GM06990 (cell line): ENCODE results near the gene LIPA.
"Not testable (repeated sequence)": the region's sequence is repeated elsewhere in the genome, so short reads cannot be mapped to it uniquely, and the experiment has no call there.

ENCODE experiments used
- DNase-seq: peaks from one replicate; pipeline ENCODE4 v3.0.0-alpha.2; 2011; ENCODE audit not compliant: insufficient read length; ENCODE audit errors: extremely low read depth
- H3K27me3 ChIP-seq: replicated peaks from 2 replicates; pipeline ENCODE4 v1.6.0; 2011; ENCODE audit warnings: low read length; ENCODE audit not compliant: control insufficient read depth, insufficient read depth
- H3K36me3 ChIP-seq: 2 replicates; pipeline ENCODE4 v1.5.1; 2011; ENCODE audit warnings: low read length; ENCODE audit not compliant: control insufficient read depth, insufficient read depth
- H3K4me3 ChIP-seq: replicated peaks from 2 replicates; pipeline ENCODE4 v1.5.1; 2011; ENCODE audit warnings: low read depth, mild to moderate bottlenecking, control low read depth, low read length
- CTCF ChIP-seq: IDR thresholded peaks from 2 replicates; pipeline ENCODE4 v1.5.1; 2011; ENCODE audit warnings: low read length, control low read depth, mild to moderate bottlenecking, inconsistent platforms; ENCODE audit not compliant: insufficient read depth, poor library complexity, severe bottlenecking

Gene LIPA

GRCh38 chr10:89258881-89259280, 7.3 kb upstream of the LIPA start:
- no peak for DNase-seq
- no peak for TF ChIP-seq CTCF
- H3K36me3 ChIP-seq: no peaks in the 10 kb centered on the region
- no peak overlapping the region for H3K4me3 ChIP-seq
- H3K27me3 ChIP-seq: no peaks in the 10 kb centered on the region

- no peak for DNase-seq
- Histone ChIP-seq H3K4me3 (no peak overlapping the region), H3K27me3 (no peaks in the 10 kb centered on the region), H3K36me3 (no peaks in the 10 kb centered on the region)
- TF ChIP-seq CTCF: no peak
These were observed 6.0 kb upstream of the LIPA start for GRCh38 chr10:89257581-89257980.

- TF ChIP-seq CTCF: no peak
- Histone ChIP-seq H3K27me3 (no peaks in the 10 kb centered on the region), H3K36me3 (no peaks in the 10 kb centered on the region), H3K4me3 (no peak overlapping the region)
- no peak for DNase-seq
These were observed 5.4 kb upstream of the LIPA start for GRCh38 chr10:89256962-89257361.

- no peaks in the 10 kb centered on the region for H3K36me3 ChIP-seq
- no peak for TF ChIP-seq CTCF
- no peaks in the 10 kb centered on the region for H3K27me3 ChIP-seq
- no peak overlapping the region for H3K4me3 ChIP-seq
- no peak for DNase-seq
These were observed 4.8 kb upstream of the LIPA start for GRCh38 chr10:89256340-89256739.

- no peaks in the 10 kb centered on the region for H3K36me3 ChIP-seq
- no peak overlapping the region for H3K4me3 ChIP-seq
- H3K27me3 ChIP-seq: no peaks in the 10 kb centered on the region
- no peak for TF ChIP-seq CTCF
- no peak for DNase-seq
These were observed 4.2 kb upstream of the LIPA start for GRCh38 chr10:89255793-89256192.

GRCh38 chr10:89255091-89255579, 3.6 kb upstream of the LIPA start:
- H3K36me3 ChIP-seq, DNase-seq, H3K27me3 ChIP-seq, H3K4me3 ChIP-seq: not testable (repeated sequence)
